K562 (cell line): ENCODE measurements around the gene HPCAL1. TPM values are rescaled to one million over a fixed set of nuclear protein-coding genes. Genes with fewer than 3 reads are reported as not detected.

Experiments used
- CEBPG ChIP-seq, 3 experiments: fragments of 200-800 bp in 1 of 3; sonication (Bioruptor generic) in 1 of 3; sonication (generic) in 1 of 3; formaldehyde crosslinking in 1 of 3; IDR thresholded peaks in 2 of 3; conservative IDR thresholded peaks in 1 of 3; 2 replicates each; pipeline versions ENCODE4 v1.6.1 to v1.8.0; 2016 to 2022; ENCODE audit warnings: missing compliant biosample characterization in 2 of 3, missing genetic modification characterization in 2 of 3, mild to moderate bottlenecking in 1 of 3, missing genetic modification reagents in 1 of 3
- CEBPZ ChIP-seq: fragments of 150-350 bp; IDR thresholded peaks from 2 replicates; pipeline ENCODE4 v1.6.1; 2014; ENCODE audit warnings: low read depth, mild to moderate bottlenecking, low read length, borderline replicate concordance
- E4F1 ChIP-seq: fragments of 250-450 bp; sonication (Bioruptor Pico); IDR thresholded peaks from 2 replicates; pipeline ENCODE4 v1.5.0; 2021; ENCODE audit warnings: mild to moderate bottlenecking, borderline replicate concordance
- HINFP ChIP-seq: fragments of 450-650 bp; conservative IDR thresholded peaks from 2 replicates; pipeline ENCODE4 v1.6.1; 2016; ENCODE audit warnings: missing genetic modification characterization, low read depth, mild to moderate bottlenecking, control low read depth, missing compliant biosample characterization
- IRF1 ChIP-seq: sonication (generic); formaldehyde crosslinking; IDR thresholded peaks from 2 replicates; pipeline ENCODE4 v1.8.0; 2022; ENCODE audit warnings: missing genetic modification reagents, mild to moderate bottlenecking, borderline replicate concordance
- KAT2B ChIP-seq: IDR thresholded peaks from one replicate; pipeline ENCODE4 v1.6.1; 2012; ENCODE audit warnings: low read depth, mild to moderate bottlenecking, control low read depth, inconsistent platforms, low read length, moderate library complexity
- MYC ChIP-seq, 2 experiments: fragments of 250-450 bp in 1 of 2; sonication (Bioruptor Pico) in 1 of 2; IDR thresholded peaks; 2 replicates each; pipeline versions ENCODE4 v1.5.1 to v1.6.1; 2012 to 2021; ENCODE audit warnings: low read depth in 2 of 2, borderline replicate concordance in 1 of 2, improper control_type of control experiment in 1 of 2, low read length in 1 of 2, mild to moderate bottlenecking in 1 of 2, moderate library complexity in 1 of 2
- PREB ChIP-seq: sonication (generic); formaldehyde crosslinking; IDR thresholded peaks from 2 replicates; pipeline ENCODE4 v1.8.1; 2023; ENCODE audit warnings: mild to moderate bottlenecking, missing genetic modification reagents
- SPI1 ChIP-seq: IDR thresholded peaks from 2 replicates; pipeline ENCODE4 v1.6.1; 2011; ENCODE audit warnings: low read depth, low read length, control low read depth, borderline replicate concordance
- TCF3 ChIP-seq: sonication (generic); formaldehyde crosslinking; IDR thresholded peaks from 2 replicates; pipeline ENCODE4 v1.4.0; 2020; ENCODE audit warnings: mild to moderate bottlenecking, missing genetic modification reagents
- TOE1 ChIP-seq, 2 experiments: fragments of 450-650 bp in 1 of 2; sonication (generic) in 1 of 2; formaldehyde crosslinking in 1 of 2; IDR thresholded peaks; 2 replicates each; pipeline versions ENCODE4 v1.7.1 to v1.8.0; 2016 to 2022; ENCODE audit warnings: borderline replicate concordance in 2 of 2, mild to moderate bottlenecking in 2 of 2, antibody characterized with exemption in 1 of 2, inconsistent platforms in 1 of 2, low read depth in 1 of 2, missing genetic modification reagents in 1 of 2, moderate library complexity in 1 of 2
- TRIM24 ChIP-seq, 2 experiments: fragments of 450-650 bp; IDR thresholded peaks; 2 replicates each; pipeline ENCODE4 v1.6.1; 2016
- ZFP36 ChIP-seq: fragments of 150-350 bp; IDR thresholded peaks from 2 replicates; pipeline ENCODE4 v1.6.1; 2018; ENCODE audit warnings: low read length, low read depth; ENCODE audit not compliant: partially characterized antibody
- ZNF354B ChIP-seq: fragments of 250-450 bp; sonication (Bioruptor Pico); IDR thresholded peaks from 2 replicates; pipeline ENCODE4 v1.4.0; 2020
- polyA plus RNA-seq, 8 experiments: library from polyadenylated mRNA; depleted of rRNA in 4 of 8; stranded (reverse) in 5 of 8; unstranded in 3 of 8; fragments of >200 nt; fragmentation: Nextera tagmentation in 2 of 8; fragmentation: Illumina TruSeq in 1 of 8; extraction: Ambion mirVana in 2 of 8; extraction: Trizol in 1 of 8; gene quantifications; 2 replicates each; pipeline versions ENCODE4 v1.2.1 to v1.2.3, GENCODE V29; 2011 to 2014; ENCODE audit warnings: inconsistent platforms in 1 of 8, missing spikeins in 1 of 8
- total RNA-seq, 7 experiments: library from RNA; depleted of rRNA in 6 of 7; stranded (reverse); fragments of >200 nt in 6 of 7; fragmentation: Illumina TruSeq in 2 of 7; extraction: Trizol in 2 of 7; gene quantifications; 2 replicates each; pipeline versions ENCODE4 v1.2.1 to v1.2.3, GENCODE V29; 2011 to 2021; ENCODE audit warnings: low replicate concordance in 1 of 7

HPCAL1 gene
- total and polyA plus RNA-seq, 9 of the 15 experiments (the other 6 are each of a cell fraction or from before 2014, with no cell fraction given), result 2.7 to 65.5 (median 23.9) TPM

- no peak for TF ChIP-seq IRF1 (CRISPR knock-in tag)
- no peak for TF ChIP-seq ZFP36
- TF ChIP-seq TCF3 (CRISPR knock-in tag), result peak; percentile 44; the same call in 1 of the 2 replicates
- peak; percentile 88 for TF ChIP-seq MYC (IDR thresholded peaks at IDR 0.05; ENCODE audit: low read depth, low read length)
- TF ChIP-seq MYC (CRISPR knock-in tag; IDR thresholded peaks at IDR 0.05; ENCODE audit: borderline replicate concordance, low read depth), result no peak
- TF ChIP-seq CEBPZ, result no peak
- TF ChIP-seq CEBPG (CRISPR knock-in tag; IDR thresholded peaks at IDR 0.05), result peak; percentile 91
- TF ChIP-seq CEBPG (tag; conservative IDR thresholded peaks at IDR 0.05 in 1 of 2, IDR thresholded peaks at IDR 0.05 in 1 of 2), result peak; percentile 92 to 96
- TF ChIP-seq TOE1 (IDR thresholded peaks at IDR 0.05; ENCODE audit: borderline replicate concordance), result peak; percentile 41; the same call in 1 of the 2 replicates
- TF ChIP-seq TOE1 (CRISPR knock-in tag; IDR thresholded peaks at IDR 0.05; ENCODE audit: borderline replicate concordance, low read depth), result no peak
- TF ChIP-seq SPI1, result peak; percentile 76; the same call in 1 of the 2 replicates
- no peak for TF ChIP-seq HINFP
- TF ChIP-seq ZNF354B (CRISPR knock-in tag), result no peak
- no peak for TF ChIP-seq E4F1 (CRISPR knock-in tag)
- peak; percentile 30 to 62; a peak in 1 of 4 replicates for TF ChIP-seq TRIM24 (IDR thresholded peaks at IDR 0.05)
- no peak for TF ChIP-seq KAT2B
- no peak for TF ChIP-seq PREB (CRISPR knock-in tag)
Observed at GRCh38 chr2:10307561-10308156, 5.0 kb downstream of the HPCAL1 start (continued).
